GM19025 (cell line): ENCODE data around the gene CYP2C18.
"Not testable (repeated sequence)": the region's sequence is repeated elsewhere in the genome, so short reads cannot be mapped to it uniquely, and the experiment has no call there.

Experiments
- ATAC-seq: cut with Tn5 transposase; IDR thresholded peaks from one replicate; pipeline ENCODE4 v1.9.1; 2021; ENCODE audit warnings: mild to moderate bottlenecking, low read depth, moderate library complexity; ENCODE audit not compliant: unreplicated experiment

Gene CYP2C18

DNA sequence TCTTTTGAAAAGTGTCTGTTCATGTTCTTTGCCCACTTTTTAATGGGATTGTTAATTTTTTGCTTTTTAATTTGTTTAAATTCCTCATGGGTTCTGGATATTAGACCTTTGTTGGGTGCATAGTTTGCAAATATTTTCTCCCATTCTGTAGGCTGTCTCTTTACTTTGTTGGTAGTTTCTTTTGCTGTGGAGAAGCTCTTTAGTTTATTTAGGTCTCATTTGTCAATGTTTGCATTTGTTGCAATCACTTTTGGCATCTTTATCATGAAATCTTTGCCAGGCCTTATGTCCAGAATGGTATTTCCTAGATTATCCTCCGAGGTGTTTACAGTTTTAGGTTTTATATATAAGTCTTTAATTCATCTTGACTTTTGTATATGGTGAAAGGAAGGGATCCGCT is 55.1 kb downstream of the CYP2C18 start:
- no peak for ATAC-seq

DNA sequence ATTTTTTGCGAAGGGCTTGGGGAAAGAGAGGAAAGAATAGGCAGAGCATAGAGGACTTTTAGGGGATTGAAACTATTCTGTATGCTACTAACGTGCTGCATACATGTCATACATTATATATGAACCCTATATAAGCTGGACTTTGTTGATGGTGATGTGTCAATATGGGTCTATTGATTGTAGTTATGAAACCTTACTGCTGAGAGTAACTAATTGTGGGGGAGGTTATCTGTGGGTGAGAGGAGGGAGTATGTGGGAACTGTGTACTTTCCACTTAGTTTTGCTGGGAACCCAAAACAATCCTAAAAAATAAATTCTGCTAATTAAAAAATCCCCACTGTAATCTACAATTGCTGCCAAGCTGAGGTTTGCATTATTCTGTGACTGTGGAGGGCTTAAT is 63.6 kb downstream of the CYP2C18 start:
- no peak for ATAC-seq

- ATAC-seq, result no peak
Observed at GRCh38 chr10:94747838-94748237, 64.3 kb downstream of the CYP2C18 start.

- ATAC-seq, result no peak
Observed at GRCh38 chr10:94757916-94758315, 74.4 kb downstream of the CYP2C18 start.

DNA sequence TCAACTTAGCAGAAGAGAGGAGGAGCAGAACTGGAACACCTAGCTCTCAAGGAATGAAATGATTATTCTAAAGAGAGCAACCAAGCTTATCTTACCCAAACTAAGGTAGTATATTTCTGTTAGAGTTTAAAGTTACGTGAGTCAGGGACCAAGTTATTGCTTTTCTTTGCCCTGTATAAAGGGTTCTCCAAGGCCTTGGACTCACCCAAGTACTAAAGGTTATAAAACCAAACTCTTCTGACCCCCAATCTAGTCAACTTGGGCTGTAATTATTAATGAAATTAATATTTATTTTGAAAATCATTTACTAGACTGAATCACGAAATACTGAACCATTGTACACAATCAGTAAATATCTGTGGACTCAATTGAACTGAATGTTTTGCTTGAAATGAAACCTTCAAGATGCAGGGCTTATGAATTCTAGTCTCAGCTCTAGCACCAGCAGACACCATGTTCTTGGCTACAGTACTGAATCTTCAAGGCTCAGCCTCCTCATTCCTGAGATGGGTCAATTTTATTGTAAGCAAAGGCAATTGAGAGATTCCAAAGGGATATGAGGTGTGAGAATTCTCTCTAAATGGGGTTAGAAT is 77.2 kb downstream of the CYP2C18 start:
- ATAC-seq, result no peak

- no peak for ATAC-seq
Observed at GRCh38 chr10:94762393-94762792, 78.9 kb downstream of the CYP2C18 start, which contains the start of gene CYP2C19. TSS of gene CYP2C19 (plus strand) at chr10:94762681. CDS start at chr10:94762706, 25 bp downstream.

DNA sequence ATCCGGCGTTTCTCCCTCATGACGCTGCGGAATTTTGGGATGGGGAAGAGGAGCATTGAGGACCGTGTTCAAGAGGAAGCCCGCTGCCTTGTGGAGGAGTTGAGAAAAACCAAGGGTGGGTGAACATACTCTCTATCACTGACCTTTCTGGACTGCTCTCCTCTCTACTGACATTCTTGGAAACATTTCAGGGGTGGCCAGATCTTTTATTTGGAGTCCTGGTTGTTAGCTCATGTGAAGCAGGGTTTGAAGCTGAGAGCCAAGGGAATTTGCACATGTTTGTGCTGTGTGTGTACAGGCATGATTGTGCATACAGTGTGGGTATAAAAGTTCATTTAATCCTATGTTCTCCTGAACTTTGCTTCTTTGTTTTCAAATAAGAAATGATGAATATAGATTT is 91.9 kb downstream of the CYP2C18 start:
- not testable (repeated sequence) for ATAC-seq

DNA sequence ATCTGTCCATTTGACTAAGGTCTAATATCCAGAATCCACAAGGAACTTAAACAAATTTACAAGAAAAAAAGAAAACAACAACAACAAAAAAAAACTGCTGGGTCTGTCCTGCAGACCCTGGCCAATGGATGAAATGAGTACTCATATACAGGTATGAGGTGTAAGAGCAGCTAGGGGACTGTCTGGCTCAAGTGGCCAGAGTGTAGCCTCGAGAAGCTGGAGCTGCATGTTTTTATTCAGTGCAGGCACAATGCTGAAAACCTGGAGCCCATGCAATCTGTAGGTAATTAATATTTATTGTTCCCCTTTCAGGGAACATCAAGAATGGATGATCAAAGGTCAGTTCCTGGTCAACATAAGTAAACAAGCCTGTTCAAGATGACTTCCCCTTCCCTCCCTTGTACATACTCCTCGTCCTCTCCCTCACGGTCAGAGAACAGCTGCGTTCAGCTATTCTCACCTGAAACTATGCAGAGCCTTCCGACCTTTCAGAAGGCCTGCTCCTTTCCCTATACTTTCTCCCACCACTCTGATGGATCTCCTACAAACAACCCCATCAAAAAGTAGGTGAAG is 94.4 kb downstream of the CYP2C18 start:
- ATAC-seq, result no peak

- ATAC-seq, result no peak
Observed at GRCh38 chr10:94780844-94781243, 97.3 kb downstream of the CYP2C18 start.

GRCh38 chr10:94784256-94784655 is 100.7 kb downstream of the CYP2C18 start:
- ATAC-seq, result no peak

GRCh38 chr10:94785211-94785610 is 101.7 kb downstream of the CYP2C18 start:
- no peak for ATAC-seq
